ENCODE results near the gene METTL8. TPM values are rescaled to one million over a fixed set of nuclear protein-coding genes. Genes with fewer than 3 reads are reported as not detected.

METTL8 gene
- total and polyA plus RNA-seq, 2 of the 13 experiments (the other 11 are each of a cell fraction or from before 2014, with no cell fraction given), result 18.6 to 68.2 TPM

DNA sequence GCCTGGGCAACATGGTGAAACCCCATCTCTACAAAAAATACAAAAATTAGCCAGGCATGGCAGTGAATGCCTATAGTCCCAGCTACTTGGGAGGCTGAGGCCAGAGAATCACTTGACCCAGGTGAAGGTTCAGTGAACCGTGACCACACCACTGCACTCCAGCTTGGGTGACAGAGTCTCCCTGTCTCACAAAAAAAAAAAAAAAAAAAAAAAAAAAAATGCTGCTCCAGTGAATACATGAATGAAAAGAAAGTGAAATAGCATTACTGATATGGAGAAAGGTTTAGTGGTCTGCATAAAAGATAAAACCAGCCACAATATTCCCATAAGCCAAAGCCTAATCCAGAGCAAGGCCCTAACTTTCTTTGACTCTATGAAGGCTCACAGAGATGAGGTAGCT, 44.5 kb downstream of the METTL8 start (continued):
- TF ChIP-seq RFX5 (IDR thresholded peaks at IDR 0.05; ENCODE audit: low read depth, low read length) (no peak), ISL2 (CRISPR knock-in tag; IDR thresholded peaks at IDR 0.05) (no peak), FIP1L1 (IDR thresholded peaks at IDR 0.05; ENCODE audit: borderline replicate concordance, insufficient read depth, low read depth, low read length) (no peak), ZNF337 (CRISPR knock-in tag; IDR thresholded peaks at IDR 0.05; ENCODE audit: borderline replicate concordance, low read depth) (no peak)

DNA sequence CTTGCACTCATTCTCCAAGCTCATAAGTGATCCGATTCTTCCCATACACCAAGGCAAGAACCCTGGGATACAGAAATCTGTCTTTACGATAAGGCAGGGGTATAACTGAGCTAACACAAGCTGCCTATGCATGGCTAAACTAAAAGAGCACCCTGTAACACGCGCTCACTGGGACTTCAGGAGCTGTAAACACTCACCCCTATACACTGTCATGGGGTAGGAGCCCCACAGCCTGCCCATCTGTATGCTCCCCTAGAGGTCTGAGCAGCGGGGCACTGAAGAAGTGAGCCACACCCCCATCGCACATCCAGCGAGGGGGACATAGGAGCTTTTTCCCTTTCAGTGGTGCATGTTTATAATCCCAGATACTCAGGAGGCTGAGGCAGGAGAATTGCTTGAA, 46.7 kb downstream of the METTL8 start:
- H3K27me3 ChIP-seq (ENCODE audit: control insufficient read depth in 1 of 2, insufficient read depth in 2 of 2, low read length in 2 of 2), result no peaks in the 10 kb centered on the region
- in situ Hi-C loops (cut with HindIII; ENCODE audit: extremely low pct_ligation_motif_present, low pct_unique_long_range_greater_than_20kb) (no loop called here), intact Hi-C loops (cut with micrococcal nuclease; ENCODE audit: unreplicated experiment) (no loop called here)
- no peak overlapping the region for H3K9ac ChIP-seq (ENCODE audit: insufficient read depth, low read depth, low read length)
- ChIA-PET POLR2A (no interaction called here), CTCF (ENCODE audit: low intra/inter-chr PET ratio, low total read pairs) (no interaction called here)
- H3K36me3 ChIP-seq (replicated peaks in 1 of 2; ENCODE audit: control insufficient read depth in 1 of 2, insufficient read depth in 2 of 2, low read length in 2 of 2), result peaks cover 9 to 16% of the 10 kb centered on the region in 2 experiments; a peak in 4 of 5 replicates
- no peak overlapping the region for H3K4me3 ChIP-seq (replicated peaks in 1 of 3; ENCODE audit: insufficient read depth in 1 of 3, low read depth in 2 of 3, low read length in 3 of 3)
- H3K9me3 ChIP-seq (ENCODE audit: low read length), result no peaks in the 10 kb centered on the region
- ATAC-seq, result no peak
- H3K79me2 ChIP-seq (ENCODE audit: insufficient read depth, low read length), result peaks cover 5% of the 10 kb centered on the region
- WGBS (ENCODE audit: low lambda C conversion rate), result 98% methylated on average over 7 of the region's 7 CpGs
- DNase-seq (ENCODE audit: low spot score), result no peak
- no peaks in the 10 kb centered on the region for H4K20me1 ChIP-seq (ENCODE audit: insufficient read depth, low read length)
- BruUV-seq (replicated peaks), result no TSS peak
- H3K4me1 ChIP-seq (ENCODE audit: insufficient read depth, low read length), result peaks cover 6% of the 10 kb centered on the region
- H3K27ac ChIP-seq (ENCODE audit: extremely low read length, insufficient read depth, low read length), result no peak overlapping the region
- no peak overlapping the region for H2AFZ ChIP-seq (ENCODE audit: low read length)
- no peak overlapping the region for H3K4me2 ChIP-seq (ENCODE audit: low read depth, low read length)
- no peak for FAIRE-seq
- TF ChIP-seq, protein P1, sequence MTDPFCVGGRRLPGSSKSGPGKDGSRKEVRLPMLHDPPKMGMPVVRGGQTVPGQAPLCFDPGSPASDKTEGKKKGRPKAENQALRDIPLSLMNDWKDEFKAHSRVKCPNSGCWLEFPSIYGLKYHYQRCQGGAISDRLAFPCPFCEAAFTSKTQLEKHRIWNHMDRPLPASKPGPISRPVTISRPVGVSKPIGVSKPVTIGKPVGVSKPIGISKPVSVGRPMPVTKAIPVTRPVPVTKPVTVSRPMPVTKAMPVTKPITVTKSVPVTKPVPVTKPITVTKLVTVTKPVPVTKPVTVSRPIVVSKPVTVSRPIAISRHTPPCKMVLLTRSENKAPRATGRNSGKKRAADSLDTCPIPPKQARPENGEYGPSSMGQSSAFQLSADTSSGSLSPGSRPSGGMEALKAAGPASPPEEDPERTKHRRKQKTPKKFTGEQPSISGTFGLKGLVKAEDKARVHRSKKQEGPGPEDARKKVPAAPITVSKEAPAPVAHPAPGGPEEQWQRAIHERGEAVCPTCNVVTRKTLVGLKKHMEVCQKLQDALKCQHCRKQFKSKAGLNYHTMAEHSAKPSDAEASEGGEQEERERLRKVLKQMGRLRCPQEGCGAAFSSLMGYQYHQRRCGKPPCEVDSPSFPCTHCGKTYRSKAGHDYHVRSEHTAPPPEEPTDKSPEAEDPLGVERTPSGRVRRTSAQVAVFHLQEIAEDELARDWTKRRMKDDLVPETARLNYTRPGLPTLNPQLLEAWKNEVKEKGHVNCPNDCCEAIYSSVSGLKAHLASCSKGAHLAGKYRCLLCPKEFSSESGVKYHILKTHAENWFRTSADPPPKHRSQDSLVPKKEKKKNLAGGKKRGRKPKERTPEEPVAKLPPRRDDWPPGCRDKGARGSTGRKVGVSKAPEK (CRISPR knock-in tag; IDR thresholded peaks at IDR 0.05; ENCODE audit: borderline replicate concordance), result no peak
- TF ChIP-seq, protein P2, sequence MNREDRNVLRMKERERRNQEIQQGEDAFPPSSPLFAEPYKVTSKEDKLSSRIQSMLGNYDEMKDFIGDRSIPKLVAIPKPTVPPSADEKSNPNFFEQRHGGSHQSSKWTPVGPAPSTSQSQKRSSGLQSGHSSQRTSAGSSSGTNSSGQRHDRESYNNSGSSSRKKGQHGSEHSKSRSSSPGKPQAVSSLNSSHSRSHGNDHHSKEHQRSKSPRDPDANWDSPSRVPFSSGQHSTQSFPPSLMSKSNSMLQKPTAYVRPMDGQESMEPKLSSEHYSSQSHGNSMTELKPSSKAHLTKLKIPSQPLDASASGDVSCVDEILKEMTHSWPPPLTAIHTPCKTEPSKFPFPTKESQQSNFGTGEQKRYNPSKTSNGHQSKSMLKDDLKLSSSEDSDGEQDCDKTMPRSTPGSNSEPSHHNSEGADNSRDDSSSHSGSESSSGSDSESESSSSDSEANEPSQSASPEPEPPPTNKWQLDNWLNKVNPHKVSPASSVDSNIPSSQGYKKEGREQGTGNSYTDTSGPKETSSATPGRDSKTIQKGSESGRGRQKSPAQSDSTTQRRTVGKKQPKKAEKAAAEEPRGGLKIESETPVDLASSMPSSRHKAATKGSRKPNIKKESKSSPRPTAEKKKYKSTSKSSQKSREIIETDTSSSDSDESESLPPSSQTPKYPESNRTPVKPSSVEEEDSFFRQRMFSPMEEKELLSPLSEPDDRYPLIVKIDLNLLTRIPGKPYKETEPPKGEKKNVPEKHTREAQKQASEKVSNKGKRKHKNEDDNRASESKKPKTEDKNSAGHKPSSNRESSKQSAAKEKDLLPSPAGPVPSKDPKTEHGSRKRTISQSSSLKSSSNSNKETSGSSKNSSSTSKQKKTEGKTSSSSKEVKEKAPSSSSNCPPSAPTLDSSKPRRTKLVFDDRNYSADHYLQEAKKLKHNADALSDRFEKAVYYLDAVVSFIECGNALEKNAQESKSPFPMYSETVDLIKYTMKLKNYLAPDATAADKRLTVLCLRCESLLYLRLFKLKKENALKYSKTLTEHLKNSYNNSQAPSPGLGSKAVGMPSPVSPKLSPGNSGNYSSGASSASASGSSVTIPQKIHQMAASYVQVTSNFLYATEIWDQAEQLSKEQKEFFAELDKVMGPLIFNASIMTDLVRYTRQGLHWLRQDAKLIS (CRISPR knock-in tag; IDR thresholded peaks at IDR 0.05), result no peak
- TF ChIP-seq, protein P3, sequence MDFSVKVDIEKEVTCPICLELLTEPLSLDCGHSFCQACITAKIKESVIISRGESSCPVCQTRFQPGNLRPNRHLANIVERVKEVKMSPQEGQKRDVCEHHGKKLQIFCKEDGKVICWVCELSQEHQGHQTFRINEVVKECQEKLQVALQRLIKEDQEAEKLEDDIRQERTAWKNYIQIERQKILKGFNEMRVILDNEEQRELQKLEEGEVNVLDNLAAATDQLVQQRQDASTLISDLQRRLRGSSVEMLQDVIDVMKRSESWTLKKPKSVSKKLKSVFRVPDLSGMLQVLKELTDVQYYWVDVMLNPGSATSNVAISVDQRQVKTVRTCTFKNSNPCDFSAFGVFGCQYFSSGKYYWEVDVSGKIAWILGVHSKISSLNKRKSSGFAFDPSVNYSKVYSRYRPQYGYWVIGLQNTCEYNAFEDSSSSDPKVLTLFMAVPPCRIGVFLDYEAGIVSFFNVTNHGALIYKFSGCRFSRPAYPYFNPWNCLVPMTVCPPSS (IDR thresholded peaks at IDR 0.05), result no peak
- no peak for TF ChIP-seq ZFYVE20 (CRISPR knock-in tag; IDR thresholded peaks at IDR 0.05; ENCODE audit: borderline replicate concordance, low read depth)
- no peak for TF ChIP-seq STAG1 (CRISPR knock-in tag; IDR thresholded peaks at IDR 0.05)
- TF ChIP-seq, protein P4, sequence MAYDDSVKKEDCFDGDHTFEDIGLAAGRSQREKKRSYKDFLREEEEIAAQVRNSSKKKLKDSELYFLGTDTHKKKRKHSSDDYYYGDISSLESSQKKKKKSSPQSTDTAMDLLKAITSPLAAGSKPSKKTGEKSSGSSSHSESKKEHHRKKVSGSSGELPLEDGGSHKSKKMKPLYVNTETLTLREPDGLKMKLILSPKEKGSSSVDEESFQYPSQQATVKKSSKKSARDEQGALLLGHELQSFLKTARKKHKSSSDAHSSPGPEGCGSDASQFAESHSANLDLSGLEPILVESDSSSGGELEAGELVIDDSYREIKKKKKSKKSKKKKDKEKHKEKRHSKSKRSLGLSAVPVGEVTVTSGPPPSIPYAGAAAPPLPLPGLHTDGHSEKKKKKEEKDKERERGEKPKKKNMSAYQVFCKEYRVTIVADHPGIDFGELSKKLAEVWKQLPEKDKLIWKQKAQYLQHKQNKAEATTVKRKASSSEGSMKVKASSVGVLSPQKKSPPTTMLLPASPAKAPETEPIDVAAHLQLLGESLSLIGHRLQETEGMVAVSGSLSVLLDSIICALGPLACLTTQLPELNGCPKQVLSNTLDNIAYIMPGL (CRISPR knock-in tag; IDR thresholded peaks at IDR 0.05; ENCODE audit: borderline replicate concordance in 1 of 2, low read depth in 1 of 2), result no peak
- no peak for TF ChIP-seq ZNF205 (CRISPR knock-in tag; IDR thresholded peaks at IDR 0.05)
- no peak for TF ChIP-seq PRMT3 (CRISPR knock-in tag; IDR thresholded peaks at IDR 0.05; ENCODE audit: borderline replicate concordance, low read depth)
- TF ChIP-seq ZNF530 (CRISPR knock-in tag; IDR thresholded peaks at IDR 0.05; ENCODE audit: low read depth), result no peak

Data from HepG2 (cell line).